ENCODE measurements around the gene ZBTB47.

Gene ZBTB47

DNA sequence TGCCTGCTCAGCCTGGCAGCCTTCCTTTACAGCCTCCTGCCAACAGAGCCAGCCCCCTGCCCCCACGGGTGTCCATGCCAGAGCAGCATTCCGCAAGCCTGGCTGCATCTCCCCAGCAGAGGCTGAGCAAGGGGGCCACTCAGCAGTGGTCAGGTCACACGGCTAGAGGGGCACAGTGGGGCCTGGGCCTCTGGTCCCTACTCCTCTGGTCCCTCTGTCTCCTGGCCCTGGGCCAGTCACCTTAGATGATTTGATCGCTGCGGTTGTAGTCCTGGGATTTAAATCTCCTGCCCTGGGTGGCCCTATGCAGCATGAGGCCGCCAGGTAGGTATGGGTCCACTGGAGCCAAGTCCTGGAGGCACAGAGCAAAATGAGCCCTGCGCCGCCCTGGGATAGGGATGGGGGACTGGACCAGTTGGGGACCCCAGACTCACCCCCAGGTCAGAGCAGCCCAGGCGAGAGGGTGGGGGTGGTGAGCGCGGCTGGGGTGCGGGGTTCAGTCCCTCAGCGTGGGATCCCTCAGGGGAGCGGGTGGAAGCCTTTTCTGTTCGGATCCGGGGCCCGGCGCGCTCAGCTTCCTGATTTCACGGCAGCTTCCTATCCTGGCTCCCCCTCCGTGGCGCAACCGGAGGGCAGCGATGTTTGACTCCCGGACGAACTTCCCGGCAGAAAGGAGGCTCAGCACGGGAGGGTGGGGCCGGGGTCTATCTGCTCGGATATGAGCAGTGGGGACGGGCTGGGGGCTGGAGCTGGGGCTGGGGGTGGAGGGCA, at the start of gene ZBTB47:
Gene ZBTB47, plus strand, starts transcription at position 138 of the 771 bp plus-strand sequence. CDS start 4,659 bp downstream, outside the sequence.
- no peak for DNase-seq

DNA sequence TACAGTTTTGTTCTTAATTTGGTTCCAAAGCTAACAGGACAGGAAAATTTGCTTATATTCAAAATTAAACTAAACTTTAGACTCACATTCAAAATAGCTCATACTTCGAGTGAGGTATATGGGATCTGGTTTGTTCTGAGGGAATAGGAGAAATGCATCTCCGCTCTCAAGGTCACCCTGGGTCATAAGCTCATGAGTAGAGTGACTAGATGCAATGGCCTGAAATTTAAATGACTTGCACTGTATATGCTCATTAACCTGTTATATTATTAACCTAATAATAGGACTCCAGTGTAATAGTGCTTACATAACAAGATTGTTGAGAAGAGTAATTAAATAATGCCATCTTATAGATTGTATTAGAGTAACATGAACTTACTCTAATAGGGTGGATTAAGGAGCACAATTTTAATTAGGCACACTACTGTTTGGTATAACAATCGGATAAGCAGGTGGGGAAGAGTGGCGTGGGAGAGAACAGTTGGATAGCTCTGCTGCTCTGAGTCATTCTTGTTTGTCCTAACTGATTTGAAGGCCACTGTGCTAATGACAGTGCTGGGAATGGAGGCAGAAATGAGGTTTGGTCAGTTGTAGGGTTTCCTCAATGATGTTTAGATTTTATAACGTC, 47.8 kb upstream of the ZBTB47 start:
- no peak for DNase-seq

DNA sequence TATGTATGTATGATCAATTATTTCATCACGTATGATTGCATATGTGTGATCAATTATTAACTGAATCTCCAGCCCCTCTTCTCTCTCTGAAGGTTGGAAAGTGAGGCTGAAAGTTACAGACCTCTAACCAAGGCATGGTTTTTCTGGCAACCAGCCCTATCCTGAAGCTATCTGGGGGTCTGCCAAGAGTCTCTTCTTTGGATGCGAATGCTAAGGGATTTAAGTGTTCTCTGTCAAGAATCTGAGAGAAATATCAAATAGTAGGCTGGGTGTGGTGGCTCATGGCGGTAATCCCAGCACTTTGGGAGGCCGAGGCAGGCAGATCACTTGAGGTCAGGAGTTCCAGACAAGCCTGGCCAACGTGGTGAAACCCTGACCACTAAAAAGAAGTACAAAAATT, 44.9 kb upstream of the ZBTB47 start:
- DNase-seq, result no peak

DNA sequence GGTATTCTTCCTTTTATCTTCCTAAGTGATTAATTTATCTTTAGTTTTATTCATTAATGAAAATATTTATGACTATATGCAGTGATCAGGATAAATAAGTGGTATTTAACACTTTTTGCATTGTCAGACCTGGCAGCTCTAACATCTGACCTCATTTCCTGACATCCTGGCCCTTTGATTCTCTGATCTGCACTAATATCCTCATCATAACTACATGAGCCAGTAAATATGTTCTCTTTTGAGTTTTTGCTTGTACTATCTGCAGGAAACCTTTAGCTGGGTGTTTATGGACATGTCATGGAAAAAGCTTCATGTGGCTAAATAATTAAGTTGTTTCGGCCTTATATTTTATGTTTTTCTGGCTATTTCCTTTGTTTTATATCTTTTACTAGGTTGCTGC, 42.5 kb upstream of the ZBTB47 start:
- no peak for DNase-seq

DNA sequence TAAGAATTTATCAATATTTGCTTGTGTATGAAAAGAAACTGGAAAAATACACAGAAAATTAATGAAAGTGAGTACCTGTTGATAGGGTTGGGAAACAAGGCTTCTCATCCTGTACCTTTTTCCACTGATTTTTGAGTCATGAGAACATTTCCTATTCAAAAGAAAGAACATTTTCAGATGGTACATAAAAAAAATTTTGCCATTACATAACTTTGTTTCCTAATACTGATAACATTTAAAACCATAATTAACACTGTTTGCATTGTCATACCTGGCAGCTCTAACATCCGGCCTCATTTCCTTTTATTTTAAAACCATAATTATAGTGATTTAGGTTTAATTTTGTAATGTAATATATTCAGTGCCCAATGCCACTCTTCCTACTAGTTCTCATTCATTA, 41.3 kb upstream of the ZBTB47 start:
- DNase-seq, result no peak

DNA sequence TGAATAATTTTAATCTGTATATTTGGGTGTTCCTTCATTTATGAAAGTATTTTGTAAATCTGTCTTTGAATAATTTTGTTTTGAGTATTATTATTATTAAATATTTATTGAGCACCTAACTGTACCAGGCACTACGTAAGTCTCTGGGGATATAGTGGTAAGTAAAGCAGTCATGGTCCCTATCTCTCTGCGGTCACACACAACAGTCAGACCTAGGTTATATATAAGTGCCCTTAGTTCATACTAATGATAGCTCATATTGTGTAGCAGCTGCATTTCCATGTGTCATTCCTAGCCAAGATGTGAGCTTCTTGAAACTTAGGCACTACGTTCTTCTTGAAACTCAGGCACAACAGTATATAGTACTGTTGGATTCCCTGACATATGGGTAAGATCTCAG, 40.6 kb upstream of the ZBTB47 start:
- no peak for DNase-seq

DNA sequence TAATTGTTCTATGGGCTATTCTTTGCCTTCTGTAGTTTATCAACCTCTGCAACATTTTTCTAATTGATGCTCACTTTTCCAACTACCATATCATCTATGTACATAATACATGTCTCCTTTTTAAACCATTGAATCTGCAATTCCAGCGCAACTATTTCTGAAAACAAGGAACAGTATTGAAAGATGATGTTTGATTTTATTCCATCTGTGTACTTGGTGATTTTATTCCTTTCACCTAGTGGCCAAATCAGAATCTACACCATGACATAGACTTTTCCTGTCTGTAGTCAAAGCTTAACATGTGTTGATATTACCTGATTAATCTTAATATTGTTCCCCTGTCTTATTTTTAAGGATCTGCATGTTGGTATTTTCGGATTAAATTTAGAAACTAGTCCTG, 40.0 kb upstream of the ZBTB47 start:
- no peak for DNase-seq

DNA sequence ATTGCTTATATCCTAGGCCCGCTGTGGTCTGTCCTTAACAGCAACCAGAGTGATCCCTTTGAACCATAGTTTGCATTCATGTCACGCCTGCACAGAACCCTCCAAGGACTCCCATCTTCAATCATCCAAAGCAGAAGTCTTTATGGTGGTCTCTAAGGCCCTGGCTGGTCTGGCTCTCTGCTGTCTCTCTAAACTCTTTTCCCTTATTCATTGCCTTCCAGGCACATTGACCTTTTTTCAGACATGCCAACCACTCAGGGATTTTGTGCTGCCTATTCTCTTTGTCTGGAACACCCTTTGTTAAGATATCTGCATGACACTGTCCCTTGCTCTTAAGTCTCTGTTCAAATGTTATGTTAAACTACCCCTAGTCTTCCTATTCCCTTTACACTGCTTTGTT, 21.9 kb upstream of the ZBTB47 start:
- DNase-seq, result no peak

DNA sequence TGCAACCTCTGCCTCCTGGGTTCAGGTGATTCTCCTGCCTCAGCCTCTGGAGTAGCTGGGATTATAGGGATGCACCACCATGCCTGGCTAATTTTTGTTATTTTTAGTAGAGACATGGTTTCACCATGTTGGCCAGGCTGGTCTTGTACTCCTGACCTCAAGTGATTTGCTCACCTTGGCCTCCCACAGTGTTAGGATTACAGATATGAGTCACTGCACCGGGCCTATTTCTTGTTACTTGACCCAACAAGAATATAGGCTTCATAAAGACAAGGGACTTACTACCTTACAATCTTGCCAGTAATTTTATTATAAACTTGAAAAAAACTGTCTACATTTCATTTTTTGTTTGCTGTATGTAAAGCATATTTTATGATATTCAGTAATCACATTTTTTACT, 21.4 kb upstream of the ZBTB47 start:
- no peak for DNase-seq

DNA sequence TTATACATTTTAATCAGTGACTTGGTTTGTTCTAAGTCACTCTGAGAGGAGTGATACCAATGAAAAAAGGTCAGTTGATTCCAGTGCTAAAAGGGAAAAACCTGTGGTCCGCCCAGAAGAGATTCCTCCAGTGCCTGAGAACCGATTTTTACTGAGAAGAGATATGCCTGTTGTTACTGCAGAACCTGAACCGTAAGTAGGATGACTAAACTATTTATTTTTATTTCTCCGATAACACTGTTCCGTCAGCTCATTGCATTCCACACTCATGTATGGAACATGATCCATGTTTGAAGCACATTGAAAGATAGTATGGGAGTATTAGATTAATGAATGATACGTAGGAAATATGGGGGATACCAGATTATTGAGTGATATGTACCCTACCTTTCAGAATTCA, 20.0 kb upstream of the ZBTB47 start:
- DNase-seq, result no peak

DNA sequence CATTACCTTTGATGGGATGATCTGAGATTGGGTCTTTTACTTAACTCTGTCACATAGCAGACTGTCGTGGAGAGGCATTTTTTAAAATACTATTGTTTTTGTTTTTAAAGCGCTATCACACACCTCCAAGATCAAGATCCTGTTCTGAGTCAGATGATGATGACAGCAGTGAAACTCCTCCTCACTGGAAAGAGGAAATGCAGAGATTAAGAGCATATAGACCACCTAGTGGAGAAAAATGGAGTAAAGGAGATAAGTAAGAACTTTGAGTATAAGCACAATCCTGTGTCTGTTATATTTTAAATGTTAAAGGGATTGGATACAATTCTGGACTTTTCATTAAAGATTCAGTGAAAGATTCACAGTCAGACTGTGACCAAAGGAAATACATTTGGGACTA, 18.4 kb upstream of the ZBTB47 start:
- DNase-seq, result no peak

DNA sequence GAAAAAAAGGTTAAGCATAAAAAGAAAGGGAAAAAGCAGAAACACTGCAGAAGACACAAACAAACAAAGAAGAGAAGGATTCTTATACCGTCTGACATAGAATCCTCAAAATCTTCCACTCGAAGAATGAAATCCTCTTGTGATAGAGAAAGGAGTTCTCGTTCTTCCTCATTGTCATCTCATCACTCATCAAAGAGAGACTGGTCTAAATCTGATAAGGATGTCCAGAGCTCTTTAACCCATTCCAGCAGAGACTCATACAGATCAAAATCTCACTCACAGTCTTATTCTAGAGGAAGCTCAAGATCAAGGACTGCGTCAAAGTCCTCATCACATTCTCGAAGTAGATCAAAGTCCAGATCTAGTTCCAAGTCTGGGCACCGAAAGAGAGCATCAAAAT, 16.5 kb upstream of the ZBTB47 start:
- no peak for DNase-seq

DNA sequence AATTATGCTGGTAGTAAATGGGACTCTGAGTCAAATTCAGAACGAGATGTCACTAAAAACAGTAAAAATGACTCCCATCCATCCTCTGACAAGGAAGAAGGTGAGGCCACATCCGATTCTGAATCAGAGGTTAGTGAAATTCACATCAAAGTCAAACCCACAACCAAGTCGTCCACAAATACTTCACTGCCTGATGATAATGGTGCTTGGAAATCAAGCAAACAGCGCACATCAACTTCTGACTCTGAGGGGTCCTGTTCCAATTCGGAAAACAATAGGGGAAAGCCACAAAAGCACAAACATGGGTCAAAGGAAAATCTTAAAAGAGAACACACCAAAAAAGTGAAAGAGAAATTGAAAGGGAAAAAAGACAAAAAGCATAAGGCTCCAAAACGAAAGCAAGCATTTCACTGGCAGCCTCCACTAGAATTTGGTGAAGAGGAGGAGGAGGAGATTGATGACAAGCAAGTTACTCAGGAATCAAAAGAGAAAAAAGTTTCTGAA, 15.1 kb upstream of the ZBTB47 start:
- DNase-seq, result no peak

DNA sequence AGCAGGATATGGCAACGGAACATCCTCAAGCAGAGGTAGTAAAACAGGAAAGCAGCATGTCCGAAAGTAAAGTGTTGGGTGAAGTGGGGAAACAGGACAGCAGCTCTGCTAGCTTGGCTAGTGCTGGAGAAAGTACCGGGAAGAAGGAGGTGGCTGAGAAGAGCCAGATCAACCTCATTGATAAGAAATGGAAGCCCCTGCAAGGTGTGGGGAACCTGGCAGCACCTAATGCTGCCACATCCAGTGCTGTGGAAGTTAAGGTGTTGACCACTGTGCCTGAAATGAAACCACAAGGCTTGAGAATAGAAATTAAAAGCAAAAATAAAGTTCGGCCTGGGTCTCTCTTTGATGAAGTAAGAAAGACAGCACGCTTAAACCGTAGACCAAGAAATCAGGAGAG, 14.3 kb upstream of the ZBTB47 start:
- DNase-seq, result no peak

DNA sequence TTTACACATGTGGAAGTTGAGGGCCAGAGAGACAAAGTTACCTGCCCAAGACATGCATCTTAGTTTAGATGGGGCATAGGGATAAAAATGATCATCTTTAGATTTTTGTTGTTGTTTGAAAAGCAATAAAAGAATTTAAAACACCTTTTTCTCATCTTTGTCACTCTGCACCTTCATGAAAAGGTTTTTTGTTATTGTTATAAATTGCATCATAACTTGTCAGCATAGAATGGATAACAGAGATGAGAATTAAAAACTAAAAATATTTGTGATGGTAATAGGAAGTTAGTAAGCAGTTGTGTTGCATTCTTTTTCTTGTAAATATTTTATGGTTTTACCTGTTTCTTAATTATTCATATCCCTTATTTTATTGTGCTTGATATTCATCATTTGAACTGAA, 13.4 kb upstream of the ZBTB47 start:
- no peak for DNase-seq

DNA sequence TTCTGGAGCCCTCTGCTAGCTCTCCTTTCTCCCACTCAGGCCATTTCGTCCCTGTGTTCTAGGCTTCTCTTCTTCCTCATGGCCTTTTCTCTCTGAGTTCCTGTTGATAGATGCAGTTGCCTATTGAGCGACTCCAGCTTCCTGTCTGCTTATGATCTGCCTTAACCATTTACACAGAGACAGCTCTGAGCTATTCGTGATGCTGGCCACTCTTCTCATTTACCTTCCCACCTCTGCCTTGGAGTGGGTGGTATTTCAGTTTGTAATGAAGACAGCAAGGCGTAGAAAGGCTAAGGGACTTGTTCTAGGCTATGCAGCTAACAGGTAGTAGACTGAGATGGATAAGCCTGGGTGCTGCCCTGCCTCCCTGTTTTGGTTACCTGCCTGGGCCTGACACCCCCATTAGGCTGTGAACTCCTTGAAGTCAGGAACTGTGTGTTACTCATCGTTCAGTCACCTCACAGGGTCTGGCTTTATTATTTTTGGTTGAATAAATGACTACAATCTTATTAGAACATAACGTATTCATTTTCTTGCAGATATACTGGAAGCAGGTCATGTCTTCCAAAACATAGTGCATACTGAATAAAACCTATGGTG, 12.6 kb upstream of the ZBTB47 start:
- no peak for DNase-seq

DNA sequence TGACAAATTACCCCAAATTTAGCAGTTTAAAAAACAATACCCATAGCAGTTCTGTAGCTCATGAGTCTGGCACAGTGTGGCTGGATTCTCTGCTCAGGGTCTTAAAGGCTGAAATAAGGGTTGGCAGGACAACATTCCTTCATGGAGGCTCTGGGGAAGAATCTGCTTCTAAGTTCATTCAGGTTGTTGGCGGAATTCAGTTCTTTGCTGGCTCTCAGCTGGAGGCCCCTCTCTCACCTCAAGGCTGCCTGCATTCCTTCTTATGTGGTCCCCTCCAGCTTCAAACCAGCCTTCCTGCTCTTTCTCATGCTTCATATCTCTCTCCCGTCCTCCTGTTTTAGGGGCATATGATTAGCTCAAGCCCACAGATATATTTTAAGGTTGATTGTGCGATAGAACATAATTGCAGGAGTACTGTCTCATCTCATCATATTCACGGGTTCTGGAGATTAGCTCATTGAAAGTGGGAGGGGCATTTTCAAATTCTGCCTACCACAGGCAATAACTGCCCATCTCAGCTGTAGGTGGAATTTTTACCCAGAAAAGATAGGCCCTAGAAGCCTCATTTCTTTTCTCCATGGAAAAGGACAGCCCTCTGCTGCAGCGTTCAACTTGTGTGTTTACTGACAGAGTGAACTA, 5.6 kb upstream of the ZBTB47 start:
- no peak for DNase-seq

DNA sequence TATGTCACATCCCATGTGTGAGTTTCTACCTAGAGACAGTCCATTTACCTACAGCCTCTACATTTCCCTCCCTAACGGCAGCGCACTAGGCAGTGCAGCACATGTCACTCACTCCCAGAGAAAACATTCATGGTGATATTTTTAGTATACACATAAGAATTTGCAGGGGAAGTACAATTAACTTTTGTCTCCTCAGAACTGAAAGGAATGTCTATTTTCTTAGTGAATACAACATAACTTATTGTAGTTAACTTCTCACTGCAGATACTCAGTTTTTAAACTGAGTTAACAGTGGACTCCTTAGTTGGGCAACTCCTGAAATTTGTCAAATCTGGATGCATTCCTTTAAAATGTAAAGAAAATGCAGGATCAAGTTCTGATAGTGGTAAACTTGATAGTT, 4.5 kb upstream of the ZBTB47 start:
- no peak for DNase-seq

DNA sequence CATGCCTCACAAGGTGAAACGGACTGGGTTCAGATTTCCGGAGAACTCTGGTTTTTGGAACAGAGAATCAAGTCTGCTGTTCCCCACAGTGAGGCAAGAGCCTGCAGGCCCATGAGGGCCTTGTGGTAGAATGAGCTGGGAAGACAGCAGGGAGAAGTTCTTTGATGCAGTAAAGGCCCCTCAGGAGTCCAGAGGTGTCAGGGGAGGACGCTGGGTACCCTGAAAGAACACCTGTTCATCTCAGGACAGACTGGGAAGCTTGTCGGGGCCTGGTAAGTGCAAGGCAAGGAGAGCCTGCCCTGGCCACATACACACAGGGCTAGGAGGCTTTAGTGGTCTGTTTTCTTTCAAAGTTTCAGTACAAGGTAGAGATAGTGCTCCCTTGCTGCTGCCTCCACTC, 3.7 kb upstream of the ZBTB47 start:
- DNase-seq, result no peak

DNA sequence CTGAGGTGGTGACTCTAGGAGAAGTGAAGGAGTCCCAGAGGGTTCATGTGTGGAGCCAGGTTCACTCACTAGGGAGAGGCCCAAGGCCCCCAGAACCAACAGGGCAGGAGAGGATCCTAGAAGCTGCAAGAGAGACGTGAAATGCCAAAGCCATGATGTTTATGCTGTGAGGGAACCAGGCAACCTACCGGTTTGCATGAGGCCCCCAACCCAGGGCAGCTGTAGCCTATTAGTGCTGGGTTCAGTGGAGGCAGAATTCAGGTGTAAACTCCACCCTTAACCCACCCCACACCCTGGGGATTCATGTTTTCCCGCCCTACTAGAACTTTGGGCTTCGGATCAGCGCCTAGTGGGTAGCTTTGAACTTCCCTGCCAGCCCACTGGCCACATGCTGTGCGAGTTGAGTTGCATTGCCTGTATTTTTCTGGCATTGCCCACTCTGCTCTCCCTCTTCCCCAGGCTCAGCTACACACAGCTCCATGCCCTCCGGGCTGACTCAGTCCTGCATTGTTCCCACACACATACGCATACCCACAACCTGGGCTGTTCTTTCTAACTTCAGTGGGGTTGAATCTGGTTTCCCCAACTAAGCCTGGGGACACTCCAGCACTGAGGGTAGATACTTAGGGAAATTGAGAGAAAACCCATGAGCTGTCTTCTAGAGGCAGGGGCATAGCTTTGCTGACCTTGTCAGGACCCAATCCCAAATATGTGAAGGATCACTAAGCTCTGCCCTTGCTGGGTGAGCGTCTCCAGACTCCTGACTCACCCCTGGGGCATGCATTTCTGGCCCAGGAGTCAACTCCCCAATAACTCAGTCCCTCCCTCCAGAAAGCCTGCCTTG, 2.0 kb upstream of the ZBTB47 start:
- no peak for DNase-seq

DNA sequence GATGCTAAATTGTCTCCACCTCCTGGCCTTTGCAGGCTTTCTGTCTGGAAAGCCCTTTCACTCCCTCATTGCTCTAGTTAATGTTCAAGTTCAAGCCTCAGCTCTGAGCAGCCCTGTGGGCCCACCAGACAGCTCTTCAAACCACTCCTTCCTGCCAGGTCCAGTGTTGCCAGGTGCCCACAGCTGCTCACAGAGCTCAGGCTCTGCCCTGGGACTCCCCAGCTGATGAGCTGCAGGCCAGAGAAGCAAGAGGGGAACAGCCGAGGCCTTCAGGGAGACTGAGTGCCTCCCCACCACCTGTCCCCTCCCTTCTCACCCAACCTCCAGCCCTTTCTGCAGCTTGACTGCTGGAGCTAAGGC, 1.3 kb upstream of the ZBTB47 start:
- DNase-seq, result no peak

DNA sequence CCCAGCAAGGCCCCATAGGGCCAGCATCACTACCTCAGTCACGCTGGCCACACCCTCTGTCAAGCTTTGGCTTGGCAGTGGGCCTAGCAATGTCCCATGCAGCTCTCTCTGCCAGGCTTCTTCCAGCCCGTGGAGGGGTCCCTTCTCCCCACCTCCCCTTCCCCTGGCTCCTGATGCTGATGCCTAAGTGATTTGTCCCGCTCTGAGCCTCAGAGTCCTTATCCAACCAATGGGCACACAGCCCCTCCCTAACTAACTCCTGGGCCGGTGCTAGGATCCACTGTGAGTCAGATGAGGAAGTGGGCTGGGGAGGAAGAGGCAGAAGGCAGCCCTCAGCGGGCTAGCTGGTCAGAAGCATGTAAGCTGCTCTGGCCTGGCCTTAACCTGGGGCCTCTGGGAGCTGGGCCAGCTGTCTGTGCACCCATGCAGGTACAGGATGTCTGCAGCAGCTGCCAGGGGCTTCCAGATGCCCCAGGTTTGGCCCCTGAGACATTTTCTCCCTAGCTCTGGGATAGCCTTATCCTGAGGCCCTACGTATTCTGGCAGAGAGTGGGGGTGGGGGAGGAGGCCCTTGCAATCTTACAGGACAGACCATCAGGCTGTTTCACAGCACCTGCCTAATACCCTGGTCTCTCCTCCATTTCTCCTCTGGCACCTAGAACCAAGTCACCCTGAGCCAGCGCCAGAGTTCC, 740 bp upstream of the ZBTB47 start:
- no peak for DNase-seq

DNA sequence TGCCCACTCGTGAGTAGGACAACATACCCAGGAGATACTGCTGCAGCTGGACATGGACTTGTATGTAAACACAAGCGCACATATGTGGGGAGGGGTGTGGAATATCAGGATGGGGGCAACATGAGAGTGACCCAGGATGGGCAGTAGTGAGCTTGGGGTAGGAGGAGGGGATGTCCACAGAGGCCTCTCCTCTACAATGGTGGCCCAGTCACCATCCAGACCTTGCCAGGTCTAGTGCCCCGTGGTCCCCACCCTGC, 266 bp upstream of the ZBTB47 start:
- no peak for DNase-seq

All from NCI-H510A (cell line).